ENCODE data around the gene ADAM15.

ADAM15 gene

DNA sequence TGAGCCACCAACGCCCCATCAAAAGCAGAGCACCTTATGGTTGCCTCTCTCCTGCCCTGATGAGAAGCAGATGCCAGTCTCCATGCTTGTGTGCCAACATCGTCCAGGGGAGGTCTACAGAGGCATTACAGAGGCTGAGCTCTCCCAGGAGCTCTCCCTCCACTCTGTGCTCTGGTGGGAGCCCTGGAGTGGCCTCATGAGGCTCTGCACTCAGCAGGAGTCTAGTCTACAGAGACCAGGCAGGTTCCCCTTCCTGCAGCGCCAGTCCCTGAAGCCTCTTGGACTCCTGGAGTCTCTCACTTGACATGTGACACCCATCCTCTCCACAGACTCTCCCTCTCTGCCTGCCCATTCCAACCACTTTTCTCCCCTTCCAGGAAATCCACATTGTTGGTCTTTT lies 14.1 kb upstream of the ADAM15 start (continued):
- TF ChIP-seq, protein P1, sequence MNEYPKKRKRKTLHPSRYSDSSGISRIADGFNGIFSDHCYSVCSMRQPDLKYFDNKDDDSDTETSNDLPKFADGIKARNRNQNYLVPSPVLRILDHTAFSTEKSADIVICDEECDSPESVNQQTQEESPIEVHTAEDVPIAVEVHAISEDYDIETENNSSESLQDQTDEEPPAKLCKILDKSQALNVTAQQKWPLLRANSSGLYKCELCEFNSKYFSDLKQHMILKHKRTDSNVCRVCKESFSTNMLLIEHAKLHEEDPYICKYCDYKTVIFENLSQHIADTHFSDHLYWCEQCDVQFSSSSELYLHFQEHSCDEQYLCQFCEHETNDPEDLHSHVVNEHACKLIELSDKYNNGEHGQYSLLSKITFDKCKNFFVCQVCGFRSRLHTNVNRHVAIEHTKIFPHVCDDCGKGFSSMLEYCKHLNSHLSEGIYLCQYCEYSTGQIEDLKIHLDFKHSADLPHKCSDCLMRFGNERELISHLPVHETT (tag by site-specific recombination; IDR thresholded peaks at IDR 0.05): no peak

DNA sequence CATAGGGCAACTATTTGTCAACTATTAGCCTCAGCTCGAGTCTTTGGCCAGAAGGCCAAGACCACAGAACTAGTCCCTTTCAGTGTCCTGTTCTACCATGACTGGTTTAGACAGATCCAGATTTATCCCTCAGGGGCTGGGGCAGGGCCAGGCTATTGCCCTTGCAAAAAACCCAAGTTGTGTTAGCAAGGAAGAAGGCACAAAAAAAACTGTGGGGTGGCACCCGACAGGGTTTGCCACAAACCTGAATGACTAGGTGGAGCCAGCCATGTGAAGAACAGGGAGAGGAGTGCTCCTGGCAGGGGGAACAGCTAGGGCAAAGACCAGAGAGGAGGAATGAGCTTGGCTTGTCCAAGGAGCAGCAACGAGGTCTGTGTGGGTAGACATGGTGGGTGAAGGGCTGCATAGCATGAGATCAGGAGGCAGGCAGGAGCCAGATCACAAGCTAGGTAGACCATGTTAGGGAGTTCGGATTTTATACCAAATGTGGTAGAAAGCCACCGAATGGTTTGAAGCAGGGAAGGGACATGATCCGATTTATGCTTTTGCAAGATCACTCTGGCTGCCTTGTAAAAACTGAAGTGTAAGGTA lies 13.2 kb upstream of the ADAM15 start:
- no peaks in the 10 kb centered on the region for H3K4me1 ChIP-seq (ENCODE audit: control insufficient read depth, insufficient read depth, low read length)
- ChIA-PET POLR2A (interaction anchor here (0.7 to 0.8 kb wide), 2 partner anchors 412 to 479 kb away, joined by 4 to 7 read pairs; no protein-coding TSS in a partner anchor), CTCF (interaction anchor here (0.8 to 7.4 kb wide), 8 partner anchors 11 to 47 kb away, joined by 3 to 38 read pairs (median 4); partner anchors contain the start of gene ADAM15)
- no peaks in the 10 kb centered on the region for H3K9me3 ChIP-seq (ENCODE audit: control insufficient read depth, insufficient read depth, low read depth, low read length)
- no peak for TF ChIP-seq ZNF768 (tag by site-specific recombination; IDR thresholded peaks at IDR 0.05)
- TF ChIP-seq ZBTB17 (tag by site-specific recombination; IDR thresholded peaks at IDR 0.05): no peak
- no peak for TF ChIP-seq ZNF654 (tag by site-specific recombination; IDR thresholded peaks at IDR 0.05; ENCODE audit: low read depth)
- no peak for TF ChIP-seq ZNF560 (tag by site-specific recombination; IDR thresholded peaks at IDR 0.05; ENCODE audit: borderline replicate concordance)
- TF ChIP-seq ZNF23 (tag by site-specific recombination; IDR thresholded peaks at IDR 0.05; ENCODE audit: borderline replicate concordance): no peak
- TF ChIP-seq ZBTB8A (tag by site-specific recombination; IDR thresholded peaks at IDR 0.05): no peak
- TF ChIP-seq ZNF549 (tag by site-specific recombination; IDR thresholded peaks at IDR 0.05): no peak
- TF ChIP-seq, protein P2, sequence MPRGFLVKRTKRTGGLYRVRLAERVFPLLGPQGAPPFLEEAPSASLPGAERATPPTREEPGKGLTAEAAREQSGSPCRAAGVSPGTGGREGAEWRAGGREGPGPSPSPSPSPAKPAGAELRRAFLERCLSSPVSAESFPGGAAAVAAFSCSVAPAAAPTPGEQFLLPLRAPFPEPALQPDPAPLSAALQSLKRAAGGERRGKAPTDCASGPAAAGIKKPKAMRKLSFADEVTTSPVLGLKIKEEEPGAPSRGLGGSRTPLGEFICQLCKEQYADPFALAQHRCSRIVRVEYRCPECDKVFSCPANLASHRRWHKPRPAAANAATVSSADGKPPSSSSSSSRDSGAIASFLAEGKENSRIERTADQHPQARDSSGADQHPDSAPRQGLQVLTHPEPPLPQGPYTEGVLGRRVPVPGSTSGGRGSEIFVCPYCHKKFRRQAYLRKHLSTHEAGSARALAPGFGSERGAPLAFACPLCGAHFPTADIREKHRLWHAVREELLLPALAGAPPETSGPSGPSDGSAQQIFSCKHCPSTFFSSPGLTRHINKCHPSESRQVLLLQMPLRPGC (tag by site-specific recombination; IDR thresholded peaks at IDR 0.05): no peak
- TF ChIP-seq, protein P3, sequence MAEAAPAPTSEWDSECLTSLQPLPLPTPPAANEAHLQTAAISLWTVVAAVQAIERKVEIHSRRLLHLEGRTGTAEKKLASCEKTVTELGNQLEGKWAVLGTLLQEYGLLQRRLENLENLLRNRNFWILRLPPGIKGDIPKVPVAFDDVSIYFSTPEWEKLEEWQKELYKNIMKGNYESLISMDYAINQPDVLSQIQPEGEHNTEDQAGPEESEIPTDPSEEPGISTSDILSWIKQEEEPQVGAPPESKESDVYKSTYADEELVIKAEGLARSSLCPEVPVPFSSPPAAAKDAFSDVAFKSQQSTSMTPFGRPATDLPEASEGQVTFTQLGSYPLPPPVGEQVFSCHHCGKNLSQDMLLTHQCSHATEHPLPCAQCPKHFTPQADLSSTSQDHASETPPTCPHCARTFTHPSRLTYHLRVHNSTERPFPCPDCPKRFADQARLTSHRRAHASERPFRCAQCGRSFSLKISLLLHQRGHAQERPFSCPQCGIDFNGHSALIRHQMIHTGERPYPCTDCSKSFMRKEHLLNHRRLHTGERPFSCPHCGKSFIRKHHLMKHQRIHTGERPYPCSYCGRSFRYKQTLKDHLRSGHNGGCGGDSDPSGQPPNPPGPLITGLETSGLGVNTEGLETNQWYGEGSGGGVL (tag by site-specific recombination; IDR thresholded peaks at IDR 0.05): no peak
- no peak for TF ChIP-seq ZSCAN30 (tag by site-specific recombination; IDR thresholded peaks at IDR 0.05)
- TF ChIP-seq EGR2 (tag by site-specific recombination; IDR thresholded peaks at IDR 0.05; ENCODE audit: low read depth): peak; percentile 63
- no peak for TF ChIP-seq ZNF777 (tag by site-specific recombination; IDR thresholded peaks at IDR 0.05; ENCODE audit: borderline replicate concordance)
- peak; percentile 64 for TF ChIP-seq ZFHX2 (tag by site-specific recombination; conservative IDR thresholded peaks at IDR 0.05)
- no peaks in the 10 kb centered on the region for H3K36me3 ChIP-seq (ENCODE audit: control insufficient read depth in 2 of 2, insufficient read depth in 1 of 2, low read length in 2 of 2)
- no peak overlapping the region for H3K27ac ChIP-seq (ENCODE audit: extremely low read depth, low read depth, low read length)
- H3K4me3 ChIP-seq (ENCODE audit: low read depth, low read length): no peak overlapping the region

DNA sequence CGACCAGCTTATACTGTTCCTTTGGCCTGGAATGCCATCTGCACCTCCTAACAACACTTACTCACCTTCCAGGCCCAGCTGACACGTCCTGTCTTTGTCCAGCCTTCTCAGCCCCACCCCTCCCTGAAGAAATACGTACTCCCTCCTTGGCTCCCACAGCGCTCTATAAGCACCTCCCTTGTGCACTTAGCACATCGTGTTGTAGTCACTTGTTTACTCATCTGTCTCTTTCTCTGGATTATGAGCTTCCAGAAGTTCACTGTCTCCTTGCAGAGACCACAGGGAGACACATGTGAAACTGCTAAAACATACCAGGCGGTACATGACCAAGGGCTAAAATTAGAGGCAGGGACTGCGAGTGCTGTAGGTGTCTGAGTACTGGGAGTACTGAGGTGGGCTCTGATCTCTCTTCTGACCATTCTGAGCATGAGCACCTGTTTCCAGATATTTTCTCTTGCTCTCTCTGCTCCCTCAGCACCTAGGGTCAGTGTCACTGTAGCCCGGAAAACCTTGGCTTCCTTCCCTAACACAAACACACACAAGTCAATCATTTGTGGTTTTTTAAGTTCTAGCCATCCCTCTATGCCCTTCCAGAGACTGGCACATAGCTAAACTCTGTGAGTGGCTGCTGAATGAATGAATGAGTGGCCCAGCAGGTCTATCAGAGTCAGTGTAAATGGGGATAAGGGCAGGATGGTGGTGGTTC lies 12.4 kb upstream of the ADAM15 start:
- CTCF ChIA-PET: interaction anchor here (0.6 to 7.4 kb wide), 10 partner anchors 10 to 81 kb away, joined by 3 to 38 read pairs (median 4); partner anchors contain the start of genes ADAM15 and PYGO2
- Histone ChIP-seq H3K9me3 (ENCODE audit: control insufficient read depth, insufficient read depth, low read depth, low read length) (no peaks in the 10 kb centered on the region), H3K27ac (ENCODE audit: extremely low read depth, low read depth, low read length) (no peak overlapping the region), H3K4me3 (ENCODE audit: low read depth, low read length) (no peak overlapping the region), H3K36me3 (ENCODE audit: control insufficient read depth in 2 of 2, insufficient read depth in 1 of 2, low read length in 2 of 2) (no peaks in the 10 kb centered on the region), H3K4me1 (ENCODE audit: control insufficient read depth, insufficient read depth, low read length) (no peaks in the 10 kb centered on the region)
- POLR2A ChIA-PET: no interaction called here
- TF ChIP-seq ZNF529 (tag by site-specific recombination; IDR thresholded peaks at IDR 0.05; ENCODE audit: insufficient replicate concordance) (no peak), WT1 (tag by site-specific recombination; IDR thresholded peaks at IDR 0.05) (peak; percentile 55), GLIS1 (tag by site-specific recombination; IDR thresholded peaks at IDR 0.05) (peak; percentile 33; the same call in 1 of the 2 replicates), ZNF133 (tag by site-specific recombination; IDR thresholded peaks at IDR 0.05) (no peak), ZSCAN16 (tag by site-specific recombination; IDR thresholded peaks at IDR 0.05) (peak; percentile 38; the same call in 1 of the 2 replicates), ZNF175 (tag by site-specific recombination; IDR thresholded peaks at IDR 0.05) (no peak), PRDM1 (tag by site-specific recombination; IDR thresholded peaks at IDR 0.05) (0 out of 2 replicates have a peak, but pooled peaks have one; percentile 25)
- TF ChIP-seq, protein P4, sequence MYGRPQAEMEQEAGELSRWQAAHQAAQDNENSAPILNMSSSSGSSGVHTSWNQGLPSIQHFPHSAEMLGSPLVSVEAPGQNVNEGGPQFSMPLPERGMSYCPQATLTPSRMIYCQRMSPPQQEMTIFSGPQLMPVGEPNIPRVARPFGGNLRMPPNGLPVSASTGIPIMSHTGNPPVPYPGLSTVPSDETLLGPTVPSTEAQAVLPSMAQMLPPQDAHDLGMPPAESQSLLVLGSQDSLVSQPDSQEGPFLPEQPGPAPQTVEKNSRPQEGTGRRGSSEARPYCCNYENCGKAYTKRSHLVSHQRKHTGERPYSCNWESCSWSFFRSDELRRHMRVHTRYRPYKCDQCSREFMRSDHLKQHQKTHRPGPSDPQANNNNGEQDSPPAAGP (tag by site-specific recombination; IDR thresholded peaks at IDR 0.05): peak; percentile 71

Measured in HEK293 (cell line).